ENCODE results near the gene LCP1. TPM values are rescaled to one million over a fixed set of nuclear protein-coding genes. Genes with fewer than 3 reads are reported as not detected.

The LCP1 gene
- total RNA-seq, 1 donor from 2014 or later = 83.1 TPM

DNA sequence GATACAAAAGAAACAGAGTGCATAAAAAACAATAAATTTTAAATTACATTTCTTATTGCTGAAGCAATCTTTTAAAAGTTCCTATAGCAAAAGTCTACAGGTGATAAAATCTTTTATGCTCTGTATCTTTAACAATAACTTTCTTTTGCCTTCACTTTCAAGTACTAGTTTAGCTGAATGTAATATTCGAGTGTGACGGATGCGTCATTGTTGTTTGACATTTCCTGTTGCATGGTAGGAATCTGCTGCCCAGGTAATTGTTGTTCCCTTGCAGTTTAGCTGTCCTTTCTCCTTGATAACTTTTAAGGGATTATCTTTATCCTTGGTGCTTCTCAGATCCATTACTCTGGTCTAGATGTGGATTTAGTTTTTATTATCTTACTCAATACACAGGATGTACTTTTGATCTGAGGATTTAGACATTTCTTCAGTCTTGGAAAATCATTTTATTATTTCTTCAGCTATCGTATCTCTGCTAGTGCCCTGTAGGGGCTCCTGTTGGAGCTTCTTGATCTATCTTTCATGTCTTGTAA is 75.1 kb downstream of the LCP1 start:
- Histone ChIP-seq H3K4me3 (ENCODE audit: low read depth, low read length) (no peak overlapping the region), H3K36me3 (ENCODE audit: control insufficient read depth, insufficient read depth, low read length) (no peaks in the 10 kb centered on the region), H3K27me3 (ENCODE audit: control insufficient read depth, insufficient read depth, low read length) (no peaks in the 10 kb centered on the region)
- no peak for DNase-seq (ENCODE audit: low read depth)
- TF ChIP-seq CTCF (IDR thresholded peaks at IDR 0.05; ENCODE audit: insufficient read depth, low read length, poor library complexity, severe bottlenecking) = no peak

GRCh38 chr13:46104868-46105267 is 77.1 kb downstream of the LCP1 start, which contains the start of gene CPB2:
Gene CPB2, minus strand, starts transcription at chr13:46105033. Its CDS starts 24 bp downstream, at chr13:46105009.
- no peaks in the 10 kb centered on the region for H3K36me3 ChIP-seq (ENCODE audit: control insufficient read depth, insufficient read depth, low read length)
- H3K27me3 ChIP-seq (ENCODE audit: control insufficient read depth, insufficient read depth, low read length) = no peaks in the 10 kb centered on the region
- no peak within 1 kb of the TSS for H3K4me3 ChIP-seq (ENCODE audit: low read depth, low read length)
- DNase-seq (ENCODE audit: low read depth) = no peak
- TF ChIP-seq CTCF (IDR thresholded peaks at IDR 0.05; ENCODE audit: insufficient read depth, low read length, poor library complexity, severe bottlenecking) = no peak

DNA sequence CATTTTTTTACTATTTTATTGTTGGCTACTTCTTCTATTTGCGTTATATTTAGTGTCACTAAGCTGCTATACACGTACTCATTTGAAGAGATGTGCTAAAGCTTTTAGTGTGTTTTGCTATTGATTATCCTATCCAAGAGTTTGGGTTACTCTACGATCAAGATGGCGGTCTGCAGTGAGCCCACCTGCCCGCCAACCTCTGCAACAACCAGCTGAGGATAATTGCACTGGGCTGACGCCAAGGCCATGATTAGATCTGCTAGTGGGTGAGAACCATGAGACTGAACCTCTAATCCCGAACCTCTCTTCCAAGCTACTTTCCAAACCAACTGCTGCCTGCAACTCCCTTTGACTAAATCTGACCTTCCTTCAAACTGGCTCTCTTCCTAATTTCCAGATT is 78.9 kb downstream of the LCP1 start:
- H3K27me3 ChIP-seq (ENCODE audit: control insufficient read depth, insufficient read depth, low read length) = no peaks in the 10 kb centered on the region
- no peak overlapping the region for H3K4me3 ChIP-seq (ENCODE audit: low read depth, low read length)
- DNase-seq (ENCODE audit: low read depth) = no peak
- no peak for TF ChIP-seq CTCF (IDR thresholded peaks at IDR 0.05; ENCODE audit: insufficient read depth, low read length, poor library complexity, severe bottlenecking)
- H3K36me3 ChIP-seq (ENCODE audit: control insufficient read depth, insufficient read depth, low read length) = no peaks in the 10 kb centered on the region

- H3K4me3 ChIP-seq (ENCODE audit: low read depth, low read length) = no peak overlapping the region
- no peaks in the 10 kb centered on the region for H3K36me3 ChIP-seq (ENCODE audit: control insufficient read depth, insufficient read depth, low read length)
- DNase-seq (ENCODE audit: low read depth) = no peak
- no peak for TF ChIP-seq CTCF (IDR thresholded peaks at IDR 0.05; ENCODE audit: insufficient read depth, low read length, poor library complexity, severe bottlenecking)
- H3K27me3 ChIP-seq (ENCODE audit: control insufficient read depth, insufficient read depth, low read length) = no peaks in the 10 kb centered on the region
Observed at GRCh38 chr13:46102255-46102605, 79.7 kb downstream of the LCP1 start.

DNA sequence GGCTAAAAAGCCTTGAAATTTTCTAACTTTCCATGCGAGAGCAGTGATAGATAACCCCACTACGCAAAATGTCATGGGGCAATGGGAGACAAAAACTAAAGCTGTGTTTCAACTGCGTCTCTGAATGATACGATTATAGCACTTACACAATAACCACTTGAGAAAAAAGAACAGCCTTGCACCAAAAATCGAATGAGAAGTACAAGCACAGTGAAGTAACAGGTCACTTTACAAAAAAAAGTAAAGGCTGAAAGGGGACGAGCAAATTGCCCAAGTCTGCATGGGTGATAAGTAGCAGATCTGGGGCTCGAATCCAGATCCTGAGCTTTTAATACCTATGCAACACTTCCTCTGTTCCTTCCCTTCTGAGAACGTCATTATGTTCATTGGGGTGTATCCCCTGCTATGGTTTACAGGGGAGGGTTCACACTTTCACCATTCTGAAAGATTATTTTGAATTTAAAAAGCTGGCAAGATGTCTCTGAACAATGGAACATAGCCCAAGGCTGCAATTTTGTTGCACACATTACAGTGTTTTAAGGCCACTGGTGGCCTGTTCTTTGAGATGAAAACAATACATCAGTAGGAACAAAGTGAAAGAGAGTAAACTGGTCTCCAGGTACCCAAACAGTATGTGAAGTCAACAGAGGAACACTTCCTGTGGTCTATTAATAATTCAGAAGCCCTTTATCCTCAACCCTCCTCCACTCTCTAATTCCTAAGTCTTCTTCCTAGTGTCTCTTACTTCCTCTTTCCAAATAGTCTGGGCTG is 80.3 kb downstream of the LCP1 start:
- TF ChIP-seq CTCF (IDR thresholded peaks at IDR 0.05; ENCODE audit: insufficient read depth, low read length, poor library complexity, severe bottlenecking) = no peak
- DNase-seq (ENCODE audit: low read depth) = no peak
- no peak overlapping the region for H3K4me3 ChIP-seq (ENCODE audit: low read depth, low read length)
- no peaks in the 10 kb centered on the region for H3K27me3 ChIP-seq (ENCODE audit: control insufficient read depth, insufficient read depth, low read length)
- no peaks in the 10 kb centered on the region for H3K36me3 ChIP-seq (ENCODE audit: control insufficient read depth, insufficient read depth, low read length)

DNA sequence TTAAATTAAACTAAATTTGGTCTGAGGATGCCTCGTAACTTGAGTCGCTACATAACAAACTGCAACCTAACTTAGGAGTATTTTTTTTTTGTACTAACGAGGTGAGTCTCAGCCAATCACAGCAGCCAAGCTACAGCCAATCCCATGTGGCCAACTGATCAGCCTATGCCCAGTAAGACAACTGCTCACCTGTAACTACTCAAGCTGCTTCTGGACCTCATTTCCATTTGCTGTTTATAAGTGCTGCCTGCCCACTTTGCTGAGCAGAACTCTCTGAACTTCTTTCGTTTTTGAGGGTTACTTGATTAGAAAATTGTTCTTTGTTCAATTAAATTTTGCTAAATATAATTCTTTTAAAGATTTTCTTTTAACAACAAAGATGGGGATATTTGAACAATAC is 81.0 kb downstream of the LCP1 start:
- H3K27me3 ChIP-seq (ENCODE audit: control insufficient read depth, insufficient read depth, low read length) = no peaks in the 10 kb centered on the region
- no peaks in the 10 kb centered on the region for H3K36me3 ChIP-seq (ENCODE audit: control insufficient read depth, insufficient read depth, low read length)
- no peak for TF ChIP-seq CTCF (IDR thresholded peaks at IDR 0.05; ENCODE audit: insufficient read depth, low read length, poor library complexity, severe bottlenecking)

More for the DNA sequence above, 81.0 kb downstream of the LCP1 start:
- no peak overlapping the region for H3K4me3 ChIP-seq (ENCODE audit: low read depth, low read length)
- DNase-seq (ENCODE audit: low read depth) = no peak
